ENCODE data around the gene OR2V2. TPM values are rescaled to one million over a fixed set of nuclear protein-coding genes. Genes with fewer than 3 reads are reported as not detected.

Gene OR2V2
- total and polyA plus RNA-seq, 2 donors (not counting 3 experiments of a cell fraction or from before 2014, with no cell fraction given) = not detected

GRCh38 chr5:181156758-181157157, 9.4 kb downstream of the OR2V2 start:
- Histone ChIP-seq H3K9ac (replicated peaks; ENCODE audit: extremely low read depth, insufficient read depth, low read length) (no peak overlapping the region), H3K79me2 (ENCODE audit: control insufficient read depth, insufficient read depth, low read length) (no peaks in the 10 kb centered on the region), H3K27ac (ENCODE audit: insufficient read depth, low read depth, low read length) (no peak overlapping the region), H3K36me3 (ENCODE audit: control insufficient read depth in 2 of 2, extremely low read depth in 1 of 2, insufficient read depth in 2 of 2, low read length in 2 of 2) (no peaks in the 10 kb centered on the region), H3K4me2 (ENCODE audit: insufficient read depth, low read length) (no peak overlapping the region), H4K20me1 (replicated peaks; ENCODE audit: control insufficient read depth, extremely low read depth, insufficient read depth, low read length) (no peaks in the 10 kb centered on the region), H3K9me3 (replicated peaks; ENCODE audit: control insufficient read depth, insufficient read depth, low read length) (no peaks in the 10 kb centered on the region), H3K27me3 (ENCODE audit: control insufficient read depth in 2 of 2, insufficient read depth in 2 of 2, low read length in 2 of 2) (no peaks in the 10 kb centered on the region), H3K4me3 (replicated peaks in 1 of 3; ENCODE audit: insufficient read depth in 1 of 3, low read depth in 1 of 3, low read length in 3 of 3) (no peak overlapping the region), H3K9me1 (replicated peaks; ENCODE audit: control insufficient read depth, extremely low read depth, insufficient read depth, low read length) (no peaks in the 10 kb centered on the region), H3K4me1 (ENCODE audit: control insufficient read depth, extremely low read depth, insufficient read depth, low read length) (peaks cover 9% of the 10 kb centered on the region), H2AFZ (ENCODE audit: low read depth, low read length) (no peak overlapping the region)
- BruUV-seq (replicated peaks) = no TSS peak
- dilution Hi-C loops (cut with MboI; ENCODE audit: extremely low pct_ligation_motif_present, low sequenced_read_pairs) = no loop called here
- FAIRE-seq (no peak), DNase-seq (ENCODE audit: low read depth, low spot score) (no peak)
- ChIA-PET CTCF (interaction anchor here (1.0 to 1.1 kb wide), 2 partner anchors 28 to 94 kb away, joined by 3 read pairs; no protein-coding TSS in a partner anchor), POLR2A (no interaction called here)
- TF ChIP-seq MYC (IDR thresholded peaks at IDR 0.05; ENCODE audit: low read depth, low read length) (no peak), EZH2 (IDR thresholded peaks at IDR 0.05; ENCODE audit: borderline replicate concordance, low read depth, low read length, severe bottlenecking) (no peak), POLR2AphosphoS5 (IDR thresholded peaks at IDR 0.05; ENCODE audit: insufficient read depth, low read depth, low read length) (no peak), GATA2 (IDR thresholded peaks at IDR 0.05; ENCODE audit: insufficient read depth, insufficient read length, low read depth, low read length) (no peak), JUN (IDR thresholded peaks at IDR 0.05; ENCODE audit: borderline replicate concordance, insufficient read depth, insufficient read length, low read depth) (no peak), POLR2A (IDR thresholded peaks at IDR 0.05; ENCODE audit: low read depth, low read length) (no peak), FOS (IDR thresholded peaks at IDR 0.05; ENCODE audit: borderline replicate concordance, insufficient read depth, low read length) (no peak)
- TF ChIP-seq, protein P1, sequence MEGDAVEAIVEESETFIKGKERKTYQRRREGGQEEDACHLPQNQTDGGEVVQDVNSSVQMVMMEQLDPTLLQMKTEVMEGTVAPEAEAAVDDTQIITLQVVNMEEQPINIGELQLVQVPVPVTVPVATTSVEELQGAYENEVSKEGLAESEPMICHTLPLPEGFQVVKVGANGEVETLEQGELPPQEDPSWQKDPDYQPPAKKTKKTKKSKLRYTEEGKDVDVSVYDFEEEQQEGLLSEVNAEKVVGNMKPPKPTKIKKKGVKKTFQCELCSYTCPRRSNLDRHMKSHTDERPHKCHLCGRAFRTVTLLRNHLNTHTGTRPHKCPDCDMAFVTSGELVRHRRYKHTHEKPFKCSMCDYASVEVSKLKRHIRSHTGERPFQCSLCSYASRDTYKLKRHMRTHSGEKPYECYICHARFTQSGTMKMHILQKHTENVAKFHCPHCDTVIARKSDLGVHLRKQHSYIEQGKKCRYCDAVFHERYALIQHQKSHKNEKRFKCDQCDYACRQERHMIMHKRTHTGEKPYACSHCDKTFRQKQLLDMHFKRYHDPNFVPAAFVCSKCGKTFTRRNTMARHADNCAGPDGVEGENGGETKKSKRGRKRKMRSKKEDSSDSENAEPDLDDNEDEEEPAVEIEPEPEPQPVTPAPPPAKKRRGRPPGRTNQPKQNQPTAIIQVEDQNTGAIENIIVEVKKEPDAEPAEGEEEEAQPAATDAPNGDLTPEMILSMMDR (IDR thresholded peaks at IDR 0.05; ENCODE audit: extremely low read depth in 1 of 2, insufficient read depth in 1 of 2, low read depth in 1 of 2, low read length in 2 of 2) = no peak
- TF ChIP-seq, protein P2, sequence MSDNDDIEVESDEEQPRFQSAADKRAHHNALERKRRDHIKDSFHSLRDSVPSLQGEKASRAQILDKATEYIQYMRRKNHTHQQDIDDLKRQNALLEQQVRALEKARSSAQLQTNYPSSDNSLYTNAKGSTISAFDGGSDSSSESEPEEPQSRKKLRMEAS (IDR thresholded peaks at IDR 0.05; ENCODE audit: insufficient read depth, insufficient read length) = no peak
- intact Hi-C loops (cut with micrococcal nuclease) = no loop called here

All from endothelial cell of umbilical vein (primary cell).